Activated naive CD8-positive, alpha-beta T cell treated with anti-CD3 and anti-CD28 coated beads, Interleukin-2, amount 50 U/mL, for 16 hours (primary cell): ENCODE data around the gene LMOD3.

Experiments used
- DNase-seq: peaks from one replicate; pipeline ENCODE4 v3.0.0-alpha.2; 2020; ENCODE audit warnings: low read depth, low spot score

Gene LMOD3

DNA sequence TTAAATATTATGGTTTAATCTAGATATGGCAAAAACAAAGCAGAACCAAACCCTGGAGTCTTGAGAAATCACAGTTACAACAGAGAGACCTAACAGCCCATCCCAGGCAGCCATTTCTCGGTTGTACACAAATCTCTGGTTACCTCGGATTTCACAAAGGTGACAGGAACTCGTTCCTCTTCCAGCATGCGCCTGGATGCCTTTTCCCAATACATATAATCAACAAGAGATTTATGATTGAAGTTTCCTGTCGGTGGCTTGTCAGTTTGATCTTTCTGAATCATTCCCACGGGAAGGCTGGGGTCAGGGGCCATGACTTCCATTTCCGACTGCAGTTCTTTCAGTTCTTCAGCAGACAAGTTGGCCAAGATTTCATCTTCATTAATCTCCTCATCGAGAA is 445 bp downstream of the LMOD3 start:
- DNase-seq, result no peak

DNA sequence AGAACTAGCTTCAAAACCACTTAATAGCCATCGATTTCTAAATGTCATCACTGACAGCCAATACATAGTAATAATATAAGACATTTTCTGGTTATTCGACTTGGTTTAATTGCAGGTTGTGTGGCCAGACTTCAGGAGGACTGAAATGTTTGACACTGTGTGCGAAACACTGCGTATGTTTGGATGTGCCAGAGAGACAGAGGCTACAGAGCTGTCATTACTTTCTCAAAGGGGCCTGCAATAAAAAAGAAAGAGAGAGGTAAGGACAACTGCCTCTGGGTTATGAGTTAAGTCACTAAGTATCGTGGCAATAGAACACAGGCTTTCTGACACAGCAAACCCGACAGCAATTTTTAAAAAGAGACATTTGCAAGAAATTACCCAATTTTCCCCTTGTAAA is 882 bp downstream of the LMOD3 start:
- DNase-seq, result no peak

DNA sequence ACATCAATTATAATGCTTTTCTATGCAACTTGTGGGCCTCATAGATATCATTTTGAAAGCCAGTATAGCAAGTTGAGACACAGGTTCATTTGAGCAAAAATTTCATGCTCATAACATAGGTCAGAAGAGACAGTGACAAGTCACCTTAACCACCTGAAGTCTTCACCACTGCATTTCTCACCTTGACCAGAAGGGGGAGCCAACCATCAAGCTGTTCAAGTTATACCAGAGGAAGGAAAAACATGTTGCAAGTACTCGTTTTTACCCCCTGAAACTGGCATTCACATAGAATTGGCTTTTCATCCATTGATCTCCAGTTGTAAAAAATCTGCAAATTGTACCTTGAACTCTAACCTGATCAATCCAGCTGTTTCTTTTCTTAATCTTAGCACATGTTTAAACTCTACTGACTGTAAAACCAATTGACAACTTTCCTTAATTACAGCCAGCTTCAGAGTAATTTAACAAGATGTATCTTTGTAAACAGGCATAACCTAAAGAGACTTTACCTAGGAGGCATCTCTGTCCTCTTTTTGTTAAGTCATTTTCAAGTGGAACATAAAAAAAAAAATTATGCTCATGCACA is 1.4 kb downstream of the LMOD3 start:
- DNase-seq, result peak; percentile 66

DNA sequence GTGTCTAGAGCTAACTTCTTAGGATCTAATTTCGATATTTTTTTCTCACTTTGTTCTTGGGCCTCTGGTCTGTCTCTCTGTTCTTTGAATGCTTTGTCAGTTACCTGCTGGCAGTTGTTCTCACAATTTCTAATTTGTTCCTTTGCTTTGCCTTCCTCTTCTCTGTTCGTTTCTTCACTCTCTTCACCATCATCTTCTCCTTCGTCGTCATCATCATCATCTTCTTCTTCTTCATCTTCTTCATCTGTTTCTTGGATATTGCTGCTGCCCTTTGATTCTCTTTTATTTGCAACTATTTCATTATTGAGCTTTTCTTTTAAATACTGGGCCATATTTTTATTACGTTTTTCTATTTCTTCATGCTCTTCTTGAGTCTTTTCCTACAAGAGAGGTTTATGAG is 2.7 kb downstream of the LMOD3 start:
- DNase-seq, result no peak

DNA sequence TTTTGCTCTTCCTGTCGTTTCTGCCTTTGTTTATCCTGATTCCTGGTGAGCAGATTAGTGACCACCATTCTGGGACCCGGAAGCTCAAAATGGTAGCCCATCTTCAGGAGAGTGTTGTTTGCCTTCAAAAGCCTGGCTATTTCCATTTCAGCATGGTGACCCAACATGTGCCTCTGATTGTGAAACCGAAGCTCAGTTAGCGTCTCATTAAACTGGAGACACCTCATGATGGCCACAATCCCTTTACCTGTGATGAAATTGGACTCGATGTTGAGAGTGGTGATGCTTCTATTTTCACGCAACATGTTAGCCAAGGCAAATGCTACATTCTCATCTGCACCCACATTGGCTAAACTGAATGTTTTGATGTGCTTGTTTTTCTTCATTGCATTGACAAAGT is 3.3 kb downstream of the LMOD3 start:
- no peak for DNase-seq

DNA sequence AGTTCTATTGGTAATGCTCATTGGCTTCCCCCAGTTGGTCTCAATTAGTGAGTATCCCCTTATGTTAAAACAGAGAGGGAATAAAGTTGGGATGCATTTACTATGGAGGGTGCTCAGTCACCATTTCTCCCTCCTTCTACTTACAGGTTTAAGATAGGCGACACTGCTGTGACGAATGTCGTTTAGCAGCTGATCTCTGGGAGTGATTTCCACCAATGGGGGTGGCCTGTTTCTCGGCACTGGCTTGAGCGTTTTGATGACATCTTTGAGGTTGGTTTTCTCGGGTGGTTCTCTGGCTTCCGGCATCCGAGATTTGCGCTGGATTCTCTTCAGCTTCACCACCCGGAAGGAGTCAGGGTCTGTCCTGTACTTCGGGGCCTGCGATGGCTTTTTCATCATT is 3.8 kb downstream of the LMOD3 start:
- DNase-seq, result no peak

DNA sequence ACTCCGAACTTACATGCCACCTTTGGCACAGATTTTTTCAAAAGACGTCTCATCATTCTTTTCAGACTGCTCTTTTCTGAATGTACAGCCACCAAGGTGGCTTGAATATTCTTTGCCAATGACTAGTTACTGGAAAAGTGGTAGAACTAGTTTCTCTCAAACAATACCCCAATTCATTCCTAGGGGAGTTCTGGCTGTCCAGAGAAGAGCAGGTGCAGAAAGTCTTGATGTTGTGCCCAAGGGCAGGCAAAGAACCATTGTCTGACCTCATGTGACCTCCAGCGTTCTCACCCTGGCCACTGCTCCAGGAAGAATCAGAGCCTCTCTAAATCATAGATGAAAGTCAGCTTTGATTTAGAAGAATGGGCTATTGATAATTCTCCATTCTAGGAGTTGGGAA is 5.5 kb downstream of the LMOD3 start:
- DNase-seq, result no peak

DNA sequence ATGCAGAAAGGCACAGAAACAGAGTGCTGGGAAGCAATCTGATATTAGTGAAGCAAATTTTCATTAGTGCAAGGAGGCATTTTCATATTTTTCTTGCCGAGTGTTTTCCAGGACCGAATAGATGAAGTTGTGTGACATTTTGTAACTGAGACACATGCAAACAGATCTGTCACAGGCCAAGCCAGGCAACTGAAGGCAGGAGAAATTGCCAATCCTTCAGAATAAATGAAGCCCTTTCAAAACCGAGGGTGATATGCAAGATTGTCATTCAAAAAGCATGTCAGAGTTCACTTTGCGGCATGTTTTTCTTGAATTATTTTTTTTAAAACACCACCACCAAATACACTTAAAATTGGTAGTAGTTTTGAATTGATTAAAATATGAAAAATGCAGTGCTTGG is 6.2 kb downstream of the LMOD3 start:
- no peak for DNase-seq

DNA sequence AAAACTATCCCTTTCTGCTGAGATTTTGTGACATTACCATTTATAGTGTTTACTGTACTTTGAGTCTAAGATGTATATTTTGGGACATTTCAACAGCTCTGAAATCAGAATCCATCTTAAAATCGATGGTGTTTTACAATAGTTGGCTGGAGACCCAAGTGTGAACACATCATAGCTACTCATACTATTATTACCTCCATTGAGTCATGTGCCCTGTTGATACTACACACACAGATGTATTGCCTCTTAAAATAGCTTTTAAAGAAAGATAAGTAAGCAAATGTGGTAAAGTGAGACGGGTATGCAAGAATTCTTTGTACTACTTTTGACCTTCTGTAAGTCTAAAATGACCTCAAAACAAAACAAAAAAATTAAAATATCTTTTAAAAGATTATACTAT is 6.7 kb downstream of the LMOD3 start:
- no peak for DNase-seq

DNA sequence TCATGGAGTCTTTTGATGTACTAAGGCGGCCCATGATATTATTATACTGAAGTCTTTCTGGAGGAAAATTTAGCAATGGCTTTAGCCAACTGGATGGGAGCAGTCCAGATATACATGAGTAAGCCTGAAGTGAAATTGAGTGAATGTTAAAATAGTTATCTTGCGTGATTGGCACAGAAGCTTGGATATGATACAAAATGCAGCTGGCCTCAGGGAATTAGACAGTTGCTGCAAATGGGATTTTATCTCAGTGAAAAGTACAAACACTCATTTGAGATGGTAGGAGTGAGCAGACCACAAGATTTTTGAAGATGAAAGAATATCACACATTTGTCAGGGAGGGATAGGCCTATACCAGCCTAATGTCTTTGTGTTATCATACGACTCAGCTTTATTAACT is 8.9 kb downstream of the LMOD3 start:
- DNase-seq, result no peak

DNA sequence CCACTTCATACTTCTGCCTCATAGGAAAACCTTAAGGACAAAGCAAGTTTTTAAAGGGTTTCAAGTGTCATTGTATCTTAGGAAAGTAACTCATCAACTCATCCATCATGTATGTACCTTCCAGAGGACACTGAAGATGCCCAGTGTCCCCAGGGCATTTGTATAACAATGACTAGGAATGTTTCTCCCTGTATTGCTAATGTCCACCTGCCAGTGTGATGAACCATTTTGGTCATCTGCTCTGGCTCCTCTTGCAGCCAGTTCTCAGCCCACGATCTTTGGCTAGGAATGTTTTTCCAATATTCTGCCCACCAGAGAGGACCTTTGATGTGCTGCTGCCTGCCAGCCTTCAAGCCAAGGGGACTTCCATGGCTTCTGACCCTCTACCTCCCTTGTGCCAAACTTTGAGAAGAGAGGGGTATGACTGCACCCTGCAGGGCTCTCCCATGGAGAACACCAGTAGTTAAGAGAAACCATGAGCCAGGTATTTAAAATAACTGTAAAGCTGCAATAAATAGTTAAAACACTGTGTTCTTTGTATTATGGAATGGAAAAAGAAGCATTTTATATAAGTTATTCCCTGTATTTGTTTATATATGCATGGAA is 11.4 kb downstream of the LMOD3 start:
- no peak for DNase-seq

DNA sequence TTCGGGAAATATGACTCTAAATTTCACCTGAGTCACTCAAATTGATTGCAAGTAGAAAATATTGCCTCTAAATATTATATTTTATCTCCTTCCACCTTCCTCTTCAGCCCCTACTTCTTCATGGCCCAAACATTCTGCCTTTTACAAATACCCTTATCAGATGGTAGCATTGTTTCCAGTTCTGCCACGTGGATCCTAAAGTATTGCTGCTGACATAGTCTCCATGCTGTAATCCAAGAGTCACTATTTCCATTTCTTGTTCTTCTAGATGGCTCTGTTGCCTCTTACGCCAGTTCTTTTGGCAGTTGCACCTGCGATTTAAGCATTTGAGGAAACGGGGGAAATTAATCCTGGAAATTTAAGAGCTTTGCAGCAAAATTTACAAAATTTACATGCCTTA is 13.6 kb downstream of the LMOD3 start:
- no peak for DNase-seq

DNA sequence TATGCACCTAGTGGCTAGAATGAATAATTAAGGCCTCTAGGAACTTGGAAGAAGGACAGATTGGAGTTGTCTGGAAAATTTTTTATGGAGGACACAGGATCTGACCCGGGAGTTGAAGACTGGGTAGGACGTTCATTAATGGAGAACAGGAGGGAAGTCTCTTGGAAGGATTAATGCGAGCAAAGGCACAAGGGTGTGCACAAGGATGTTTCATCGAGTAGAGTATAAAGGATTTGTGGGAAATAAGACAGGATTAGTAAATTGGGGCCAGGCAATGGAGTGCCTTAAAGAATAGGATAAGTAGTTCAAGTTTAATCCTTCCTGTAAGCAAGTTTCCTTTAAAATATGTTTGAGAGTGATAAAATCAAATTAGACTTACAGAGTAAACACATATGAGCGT is 14.6 kb downstream of the LMOD3 start:
- DNase-seq, result no peak

DNA sequence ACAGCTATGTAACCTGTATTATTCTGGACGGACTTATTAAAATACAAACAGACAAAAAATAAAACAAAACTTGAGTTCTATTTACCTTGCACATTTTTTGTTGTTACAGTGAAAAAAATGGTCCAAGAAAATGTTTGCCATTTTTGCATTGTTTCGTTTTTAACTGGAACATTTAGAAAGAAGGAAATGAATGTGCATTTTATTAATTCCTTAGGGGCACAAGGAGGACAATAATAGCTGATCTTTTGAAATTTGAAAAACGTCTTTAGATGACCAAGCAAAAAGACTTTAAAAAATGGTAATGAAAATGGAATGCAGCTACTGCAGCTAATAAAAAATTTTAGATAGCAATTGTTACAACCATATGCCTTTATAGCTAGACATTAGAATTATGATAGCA is 17.1 kb downstream of the LMOD3 start:
- DNase-seq, result no peak

DNA sequence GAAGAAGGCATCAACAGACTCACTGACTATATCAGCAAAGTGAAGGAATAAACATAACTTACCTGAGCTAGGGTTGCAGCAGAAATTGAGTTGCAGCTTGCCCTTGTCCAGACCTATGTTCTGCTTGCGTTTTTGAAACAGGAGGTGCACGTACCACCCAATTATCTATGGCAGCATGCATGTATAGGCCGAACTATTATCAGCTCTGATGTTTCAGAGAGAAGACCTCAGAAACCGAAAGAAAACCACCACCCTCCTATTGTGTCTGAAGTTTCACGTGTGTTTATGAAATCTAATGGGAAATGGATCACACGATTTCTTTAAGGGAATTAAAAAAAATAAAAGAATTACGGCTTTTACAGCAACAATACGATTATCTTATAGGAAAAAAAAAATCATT is 17.8 kb downstream of the LMOD3 start:
- no peak for DNase-seq

DNA sequence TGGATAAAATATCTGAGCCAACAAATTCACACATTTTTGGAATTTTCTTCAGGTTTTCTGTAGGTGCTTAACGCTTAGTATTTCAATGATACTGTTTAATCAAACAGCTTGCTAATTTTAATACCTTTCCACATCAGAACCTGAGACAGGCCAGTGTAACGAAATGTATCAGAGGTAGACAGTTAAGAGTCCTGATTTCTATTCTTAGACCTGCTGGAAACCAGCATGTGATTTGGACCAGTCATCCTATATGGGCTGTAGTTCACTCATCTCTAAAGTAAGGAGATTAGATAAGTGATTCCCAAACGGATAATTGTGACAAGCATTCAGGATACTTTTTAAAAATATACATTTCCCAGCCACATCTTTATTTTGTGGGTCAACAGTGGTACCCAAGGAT is 19.3 kb downstream of the LMOD3 start:
- no peak for DNase-seq

DNA sequence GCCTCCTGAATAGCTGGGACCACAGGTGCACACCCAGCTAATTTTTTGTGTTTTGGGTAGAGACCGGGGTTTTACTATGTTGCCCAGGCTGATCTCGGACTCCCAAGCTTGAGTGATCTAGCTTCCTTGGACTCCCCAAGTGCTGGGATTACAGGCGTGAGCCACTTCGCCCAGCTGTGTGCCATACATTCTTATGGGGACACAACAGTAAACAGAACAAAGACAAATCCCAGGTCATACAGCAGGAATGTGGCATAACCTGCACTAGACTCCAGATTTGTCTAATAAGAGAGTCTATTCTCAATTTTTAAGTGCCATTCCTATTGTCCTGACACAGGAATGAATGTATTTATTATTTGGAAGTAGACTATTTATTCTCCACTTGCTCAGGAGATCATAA is 20.0 kb downstream of the LMOD3 start:
- DNase-seq, result no peak

DNA sequence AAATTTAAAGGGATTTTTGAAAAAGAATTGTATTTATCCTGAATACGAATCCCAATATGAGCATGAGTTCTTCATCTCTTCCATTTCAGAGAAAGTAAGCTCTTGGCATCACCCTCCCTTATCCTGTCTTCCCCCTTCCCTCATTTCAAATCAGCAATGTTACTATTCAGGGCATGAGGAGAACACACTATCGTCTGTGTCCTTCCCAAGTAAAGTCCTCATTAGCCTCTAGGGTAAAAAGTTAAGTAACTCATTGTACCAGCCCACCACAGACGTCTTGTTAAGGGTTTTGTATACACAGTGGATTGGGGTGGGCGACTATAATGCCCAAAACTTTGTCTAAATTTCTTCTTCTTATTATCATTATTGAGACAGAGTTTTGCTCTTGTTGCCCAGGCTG is 22.8 kb downstream of the LMOD3 start:
- no peak for DNase-seq

DNA sequence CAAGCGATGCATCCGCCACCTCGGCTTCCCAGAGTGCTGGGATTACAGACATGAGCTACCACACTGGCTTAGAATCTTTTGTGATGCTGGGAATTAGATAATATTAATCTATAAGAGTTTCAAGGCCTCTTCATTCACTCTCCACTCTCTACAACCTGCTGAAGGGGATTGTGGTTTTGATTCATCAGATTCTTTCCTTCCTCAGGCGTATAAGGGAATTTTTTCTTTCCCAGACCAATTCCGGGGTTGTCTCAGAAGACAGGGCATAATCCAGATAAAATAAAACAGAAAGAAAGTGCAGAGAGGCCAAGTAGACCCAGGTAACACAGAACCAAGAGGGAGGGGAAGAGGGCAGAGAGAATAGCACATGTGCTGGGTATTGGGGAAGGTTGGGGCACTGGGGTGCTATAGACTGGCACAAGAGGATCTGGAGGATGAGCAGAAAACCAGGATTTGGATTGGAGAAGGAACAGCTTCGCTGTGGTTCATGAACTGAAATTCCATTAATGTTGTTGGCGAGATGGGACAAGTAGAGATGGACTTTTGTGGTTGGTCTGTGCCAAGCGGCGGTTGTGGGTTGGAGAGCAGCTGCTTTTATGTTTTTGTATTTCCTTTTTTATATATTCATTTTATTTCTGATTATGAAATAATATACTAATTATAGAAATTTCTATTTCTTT is 24.8 kb downstream of the LMOD3 start:
- DNase-seq, result no peak

DNA sequence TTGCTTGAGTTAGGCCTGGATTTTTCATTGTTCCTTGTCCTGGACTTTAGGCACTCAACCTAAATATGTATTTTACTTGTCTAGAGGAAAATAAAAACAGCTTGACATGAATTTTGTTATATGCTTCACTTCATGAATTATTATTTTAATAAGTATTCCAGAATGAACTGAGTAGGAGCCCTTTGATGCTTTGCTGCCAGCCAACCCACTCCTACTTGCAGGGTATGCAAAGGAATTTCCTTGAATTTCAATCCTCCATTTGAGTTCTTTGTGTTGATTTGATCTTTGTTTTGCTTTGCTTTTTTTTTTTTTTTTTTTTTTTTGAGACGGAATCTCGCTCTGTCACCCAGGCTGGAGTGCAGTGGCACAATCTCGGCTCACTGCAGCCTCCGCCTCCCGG is 26.1 kb downstream of the LMOD3 start:
- DNase-seq, result no peak

DNA sequence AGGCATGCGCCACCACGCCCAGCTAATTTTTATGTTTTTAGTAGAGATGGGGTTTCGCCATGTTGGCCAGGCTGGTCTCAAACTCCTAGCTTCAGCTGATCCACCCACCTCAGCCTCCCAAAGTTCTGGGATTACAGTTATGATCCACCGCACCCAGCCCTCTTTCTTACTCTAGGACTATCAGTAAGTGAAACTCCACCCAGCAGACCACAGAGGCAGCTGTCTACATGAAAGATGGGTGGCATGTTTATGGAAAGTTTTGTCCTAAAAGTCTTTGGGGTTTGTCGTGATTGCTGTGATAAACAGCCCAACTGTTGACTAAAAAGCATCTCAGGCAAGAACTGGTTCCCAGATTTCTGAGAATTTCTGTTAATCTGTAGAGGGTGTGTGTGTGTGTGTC is 26.8 kb downstream of the LMOD3 start:
- no peak for DNase-seq

DNA sequence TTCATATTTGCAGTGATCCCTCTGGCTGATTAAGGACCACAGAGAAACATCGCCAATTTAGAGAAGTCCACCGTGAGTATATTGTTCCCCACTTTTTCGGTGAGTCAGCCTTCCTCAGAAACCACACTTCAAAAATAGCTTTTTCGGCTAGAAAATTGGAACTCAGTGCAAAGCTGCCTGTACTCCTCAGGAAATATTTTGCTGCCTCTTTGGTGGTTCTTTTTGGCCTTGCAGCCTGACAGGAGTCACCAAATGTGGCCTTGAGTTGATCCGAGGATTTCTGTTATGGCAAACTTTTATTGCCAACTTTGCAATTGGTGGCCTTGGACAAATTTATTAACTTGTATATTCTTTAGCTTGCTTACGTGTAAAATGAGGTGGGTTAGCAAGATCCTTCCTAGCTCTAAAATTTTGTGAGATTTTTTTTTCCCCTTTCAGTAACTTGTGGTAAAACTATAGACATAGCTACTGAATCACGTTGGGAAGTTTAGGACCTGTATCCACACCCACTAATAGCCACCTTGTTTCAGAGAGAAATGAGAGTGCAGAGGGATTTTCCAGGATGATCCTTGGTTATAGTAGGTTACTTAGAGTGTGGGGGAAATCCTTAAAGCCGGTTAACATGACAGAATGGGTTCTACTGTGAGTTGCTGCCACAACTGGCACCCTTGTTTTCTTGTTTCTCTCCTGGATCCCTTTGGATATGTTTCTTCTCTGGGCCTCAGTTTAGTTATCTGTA is 27.8 kb downstream of the LMOD3 start:
- DNase-seq, result no peak

DNA sequence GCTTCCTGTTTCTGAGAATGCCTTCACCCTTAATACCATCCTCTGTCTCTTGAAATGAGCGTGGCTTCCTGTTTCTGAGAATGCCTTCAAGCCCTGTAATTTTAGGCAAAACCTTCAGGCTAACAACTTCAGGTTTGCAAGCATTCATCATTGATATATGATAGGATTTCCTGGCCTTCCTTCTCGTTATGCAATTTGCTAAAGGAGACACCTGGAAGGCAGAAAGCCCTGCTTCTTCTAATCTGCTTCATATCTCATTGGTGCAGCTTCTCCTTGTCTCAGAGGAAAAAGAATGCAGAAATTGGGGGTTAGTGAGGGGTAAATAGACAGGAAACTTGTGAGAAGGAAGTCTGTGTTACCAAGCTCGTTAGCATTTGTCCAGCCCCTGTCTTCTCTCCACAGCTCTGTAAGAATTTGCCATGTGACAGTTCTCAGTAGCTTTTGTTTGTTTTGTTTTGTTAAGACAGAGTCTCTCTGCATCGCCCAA is 30.3 kb downstream of the LMOD3 start:
- no peak for DNase-seq
